ENCODE results near the gene CA5A.

CA5A gene

DNA sequence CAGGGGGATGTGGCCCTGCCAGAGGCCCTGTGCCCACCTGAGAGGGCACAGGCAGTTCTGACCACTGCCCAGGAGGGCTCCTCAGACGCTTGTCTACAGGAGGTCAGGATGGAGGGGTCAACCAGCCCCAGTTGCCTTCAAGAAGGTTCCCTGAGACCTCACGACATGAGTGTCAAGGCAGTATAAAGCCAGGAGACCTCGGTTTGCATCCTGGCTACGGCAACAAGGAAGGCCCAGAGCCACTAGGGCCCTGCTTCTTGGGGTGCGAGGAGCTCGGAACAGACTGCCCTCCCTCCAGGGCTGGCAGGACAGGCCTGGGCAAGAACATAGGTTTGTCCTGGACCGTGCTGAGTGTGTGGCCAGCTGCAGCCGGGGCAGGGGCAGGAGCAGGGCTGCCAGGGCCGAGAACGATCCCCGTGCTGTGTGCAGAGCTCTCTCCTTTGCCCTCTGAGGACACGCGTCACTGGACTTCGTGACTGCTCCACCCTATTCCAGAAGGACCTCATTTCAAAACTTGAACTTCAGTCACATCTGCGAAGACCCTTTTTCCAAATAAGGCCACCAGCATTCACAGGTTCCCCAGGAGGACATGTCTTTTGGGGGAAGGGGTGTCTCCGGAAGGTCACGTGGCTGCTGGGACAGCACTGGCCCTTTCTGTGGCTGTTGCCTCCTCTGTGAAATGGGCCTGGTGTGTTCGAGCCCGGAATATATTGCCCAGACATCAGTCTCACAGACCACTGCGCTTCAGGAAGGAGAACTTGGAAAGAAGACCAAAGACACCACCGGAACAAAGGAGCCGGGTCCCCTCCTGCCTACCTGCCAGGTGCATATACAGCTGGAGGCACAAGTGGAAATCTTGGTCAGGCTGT lies 94.8 kb downstream of the CA5A start:
- no peak for DNase-seq (ENCODE audit: extremely low read depth in 1 of 2, low read depth in 1 of 2)

DNA sequence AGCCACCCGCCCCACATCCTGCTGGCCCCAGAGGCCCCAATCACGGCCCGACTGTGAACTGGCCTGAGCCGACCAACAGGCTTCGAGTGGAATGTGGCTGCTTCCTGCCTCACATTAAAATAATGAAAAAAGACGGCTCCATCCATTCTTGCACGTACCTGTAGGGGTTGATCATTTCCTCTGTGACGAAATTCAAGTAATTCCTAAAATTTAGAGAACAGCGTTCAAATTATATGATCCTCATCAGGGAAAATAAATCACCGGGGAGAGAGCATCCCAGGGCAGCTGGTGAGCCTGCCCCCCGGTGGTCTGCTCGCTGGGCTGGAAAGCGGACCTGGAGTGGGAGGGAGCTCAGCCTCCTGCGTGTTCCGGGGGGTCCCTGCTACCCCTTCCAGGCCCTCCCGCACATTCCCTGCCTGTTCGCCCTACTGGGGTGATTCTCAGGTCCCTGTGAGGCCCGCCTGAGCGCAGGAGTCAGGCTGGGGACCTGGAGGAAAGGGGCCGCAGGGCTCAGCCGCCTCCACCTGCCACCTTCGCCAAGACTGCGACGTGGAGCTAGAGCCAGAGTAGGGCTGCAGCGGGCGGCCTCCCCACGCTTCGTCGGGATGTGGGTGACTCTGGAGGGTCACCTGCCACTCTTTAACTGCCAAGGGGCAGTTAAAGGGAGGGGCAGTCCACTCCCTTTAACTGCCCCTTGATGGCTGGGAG lies 95.9 kb downstream of the CA5A start:
- DNase-seq (ENCODE audit: extremely low read depth in 1 of 2, low read depth in 1 of 2): no peak

DNA sequence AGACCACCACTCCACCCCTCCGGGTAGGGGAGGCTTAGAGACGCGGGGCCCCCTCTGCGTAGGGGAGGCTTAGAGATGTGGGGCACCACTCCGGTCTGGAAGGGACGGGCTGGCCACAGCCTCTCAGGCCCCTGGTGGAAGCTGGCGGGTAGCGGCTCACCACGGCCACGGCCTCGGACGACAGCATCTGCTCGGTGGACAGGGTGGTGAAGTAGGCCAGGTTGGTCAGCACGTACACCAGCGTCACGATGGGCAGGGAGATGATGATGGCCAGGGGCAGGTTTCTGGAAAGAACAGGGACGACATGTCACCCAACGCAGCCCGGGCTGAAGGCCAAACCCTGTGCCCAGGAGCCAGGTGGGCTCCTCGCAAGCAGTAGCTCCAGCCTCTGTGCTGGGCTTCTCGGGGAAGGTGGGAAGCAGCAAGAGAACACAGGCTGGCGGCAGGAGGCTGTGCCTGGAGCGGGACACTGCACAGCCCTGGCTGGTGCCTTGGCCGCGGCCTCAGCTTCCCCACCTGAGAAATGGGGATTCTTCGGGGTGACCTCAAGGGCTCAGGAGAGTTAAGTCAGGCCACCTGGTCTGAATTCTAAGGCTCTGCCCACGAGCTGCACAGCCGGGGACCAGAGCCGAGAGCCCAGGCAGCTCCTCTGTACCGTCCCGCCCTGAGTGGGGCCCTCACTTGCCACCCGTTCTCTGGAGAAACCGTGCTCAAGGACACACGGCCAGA lies 96.6 kb downstream of the CA5A start:
- DNase-seq (ENCODE audit: extremely low read depth in 1 of 2, low read depth in 1 of 2): no peak

DNA sequence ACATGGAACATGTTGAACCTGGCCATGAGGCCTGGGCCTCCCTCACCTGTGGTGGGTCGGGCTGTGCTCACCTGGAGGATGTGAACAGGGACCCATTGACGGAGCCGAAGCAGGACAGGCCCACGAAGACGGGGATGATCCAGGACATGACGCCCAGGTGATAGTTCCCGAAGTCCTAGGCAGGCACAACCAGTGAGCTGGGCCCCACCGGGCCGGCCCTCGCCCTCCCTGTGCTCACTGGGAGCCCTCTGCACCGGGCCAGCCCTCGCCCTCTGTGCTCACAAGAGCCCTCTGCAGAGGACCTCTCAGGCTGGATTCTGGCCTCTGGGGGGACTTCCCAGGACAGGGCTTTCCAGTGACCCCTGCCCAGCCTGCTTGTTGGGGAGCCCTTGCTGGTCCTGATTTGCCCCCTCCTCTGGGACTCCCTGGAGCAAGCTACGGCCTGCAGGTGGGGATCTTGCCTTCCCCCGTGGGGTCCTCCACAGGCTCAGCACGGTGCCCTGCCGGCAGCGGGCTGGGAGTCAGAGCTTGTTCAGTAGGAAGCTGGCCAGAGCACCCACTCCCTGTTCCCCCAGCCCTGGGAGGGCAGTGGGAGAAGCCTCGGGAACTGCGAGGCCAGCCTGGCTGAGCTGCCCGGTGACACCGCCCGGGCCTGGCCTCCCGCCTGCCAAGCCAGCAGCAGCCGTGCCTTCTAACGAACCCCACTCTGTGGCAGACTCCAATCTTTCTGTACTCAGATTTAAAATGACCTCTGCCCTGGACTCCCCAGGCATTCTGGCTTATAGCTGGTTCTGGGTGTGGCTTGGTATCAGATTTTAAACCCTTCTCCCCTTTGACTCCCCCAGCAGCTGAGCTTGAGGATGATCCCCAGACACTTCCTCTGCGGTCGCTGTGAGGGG lies 97.4 kb downstream of the CA5A start:
- no peak for DNase-seq (ENCODE audit: extremely low read depth in 1 of 2, low read depth in 1 of 2)
